ENCODE results near the gene ST8SIA5.
"Not testable (repeated sequence)": the region's sequence is repeated elsewhere in the genome, so short reads cannot be mapped to it uniquely, and the experiment has no call there.

Gene ST8SIA5, protein sequence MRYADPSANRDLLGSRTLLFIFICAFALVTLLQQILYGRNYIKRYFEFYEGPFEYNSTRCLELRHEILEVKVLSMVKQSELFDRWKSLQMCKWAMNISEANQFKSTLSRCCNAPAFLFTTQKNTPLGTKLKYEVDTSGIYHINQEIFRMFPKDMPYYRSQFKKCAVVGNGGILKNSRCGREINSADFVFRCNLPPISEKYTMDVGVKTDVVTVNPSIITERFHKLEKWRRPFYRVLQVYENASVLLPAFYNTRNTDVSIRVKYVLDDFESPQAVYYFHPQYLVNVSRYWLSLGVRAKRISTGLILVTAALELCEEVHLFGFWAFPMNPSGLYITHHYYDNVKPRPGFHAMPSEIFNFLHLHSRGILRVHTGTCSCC

DNA sequence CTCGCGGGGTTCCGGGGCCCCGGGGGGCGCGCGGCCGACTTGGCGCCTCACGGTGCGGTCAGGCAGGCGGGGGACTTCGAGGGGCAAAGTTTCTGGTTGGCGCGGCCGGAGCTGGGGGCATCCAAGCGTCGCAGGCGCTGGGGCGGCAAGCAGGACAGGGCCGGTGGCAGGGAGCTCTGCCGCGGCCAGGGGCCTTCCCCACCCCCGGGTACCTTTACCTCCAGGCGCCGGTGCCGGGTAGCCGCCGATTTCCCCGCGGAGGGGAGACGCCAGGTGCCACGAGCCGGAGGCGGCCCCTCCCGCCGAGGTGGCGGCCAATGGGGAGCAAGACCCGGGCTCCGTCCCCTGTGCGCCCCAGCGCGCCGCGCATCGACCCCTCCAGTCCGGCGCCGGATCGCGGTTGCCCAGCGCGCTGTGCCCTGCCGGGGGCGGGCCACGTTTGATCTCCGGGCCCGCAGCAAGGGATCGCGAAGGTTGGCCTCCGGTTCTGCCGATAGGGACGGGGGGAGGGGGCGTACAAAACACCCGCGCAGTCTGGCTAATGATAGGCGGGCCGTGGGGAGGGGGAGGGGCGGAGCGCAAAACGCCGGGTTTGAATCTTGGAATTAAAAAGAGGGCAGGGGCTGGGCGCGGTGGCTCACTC is at the start of gene ST8SIA5:
Gene ST8SIA5 (minus strand): TSS at position 495 of the 643 bp plus-strand sequence. CDS start 545 bp downstream, outside the sequence.
- Mint-ChIP-seq H3K27me3 (peaks cover 97% of the 10 kb centered on the region), H3K4me3 (peak within 1 kb of the TSS; percentile 76 to 79), H3K4me1 (peaks cover 41% of the 10 kb centered on the region), H3K27ac (no peak within 1 kb of the TSS), H3K9me3 (no peaks in the 10 kb centered on the region)
- ATAC-seq: peak; percentile 43
- no peak for DNase-seq

DNA sequence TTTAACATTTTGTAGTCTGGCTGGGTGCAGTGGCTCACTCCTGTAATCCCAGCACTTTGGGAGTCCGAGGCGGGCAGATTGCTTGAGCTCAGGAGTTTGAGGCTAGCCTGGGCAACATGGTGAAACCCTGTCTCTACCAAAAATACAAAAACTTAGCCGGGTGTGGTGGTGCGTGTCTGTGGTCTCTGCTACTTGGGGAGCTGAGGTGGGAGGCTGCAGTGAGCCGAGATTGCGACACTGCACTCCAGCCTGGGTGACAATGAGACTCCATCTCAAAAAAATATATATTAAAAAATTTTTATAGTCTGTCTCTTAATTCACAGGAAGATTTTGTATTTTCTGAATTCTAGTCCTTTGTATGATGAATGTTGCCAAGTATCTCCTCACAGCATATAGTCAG is 39.1 kb upstream of the ST8SIA5 start:
- not testable (repeated sequence) for H3K4me3 Mint-ChIP-seq, DNase-seq, H3K27me3 Mint-ChIP-seq, H3K27ac Mint-ChIP-seq, H3K4me1 Mint-ChIP-seq, H3K9me3 Mint-ChIP-seq, ATAC-seq

DNA sequence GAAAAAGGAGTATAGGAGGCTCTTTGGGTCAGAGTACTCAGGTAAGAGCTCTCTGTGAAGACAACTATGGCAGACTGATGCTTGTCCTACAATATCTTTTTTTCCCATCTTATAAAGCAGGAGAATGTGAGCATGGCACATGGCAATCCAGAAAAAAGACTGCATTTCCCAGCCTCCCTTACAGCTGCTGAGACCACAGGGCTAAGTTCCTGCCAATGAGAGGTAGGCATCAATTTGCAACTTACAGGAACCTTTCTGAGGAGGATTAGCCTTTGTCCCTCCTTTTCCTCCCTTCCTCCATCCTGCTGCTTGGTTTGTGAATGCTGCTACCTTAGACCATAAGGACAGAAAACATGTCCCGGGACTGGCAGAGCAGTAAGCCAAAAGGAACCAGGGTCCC is 37.8 kb upstream of the ST8SIA5 start:
- no peak for DNase-seq
- H3K4me3 Mint-ChIP-seq: no peak overlapping the region
- peaks cover 0 to 10% of the 10 kb centered on the region in 2 donors for H3K9me3 Mint-ChIP-seq

DNA sequence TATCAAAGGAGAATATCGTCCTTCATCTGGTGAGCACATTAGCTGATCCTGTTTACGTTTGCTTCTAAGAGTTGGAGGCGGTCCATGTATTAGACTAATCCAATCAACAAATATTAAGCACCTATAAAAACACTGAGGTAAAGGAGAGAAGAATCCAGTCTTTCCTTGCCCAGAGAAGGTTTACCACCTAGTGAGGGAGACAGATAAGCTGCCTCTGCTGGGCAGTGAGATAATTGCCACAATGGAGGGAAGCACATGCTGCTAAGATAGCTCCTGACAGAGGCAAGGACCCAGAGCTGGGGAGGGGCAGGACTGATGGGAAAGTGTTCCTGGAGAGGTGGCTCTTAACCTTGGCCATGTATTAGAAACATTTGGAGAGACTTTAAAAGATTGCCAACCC is 36.7 kb upstream of the ST8SIA5 start:
- Mint-ChIP-seq H3K4me1 (no peaks in the 10 kb centered on the region), H3K27ac (no peak overlapping the region), H3K4me3 (no peak overlapping the region), H3K9me3 (peaks cover 0 to 10% of the 10 kb centered on the region in 2 donors), H3K27me3 (no peaks in the 10 kb centered on the region)
- ATAC-seq (no peak), DNase-seq (no peak)

More for the DNA sequence above, 37.8 kb upstream of the ST8SIA5 start:
- H3K4me1 Mint-ChIP-seq: no peaks in the 10 kb centered on the region
- H3K27me3 Mint-ChIP-seq: no peaks in the 10 kb centered on the region
- H3K27ac Mint-ChIP-seq: peak overlapping the region in 1 of 2 donors; percentile 28
- no peak for ATAC-seq

DNA sequence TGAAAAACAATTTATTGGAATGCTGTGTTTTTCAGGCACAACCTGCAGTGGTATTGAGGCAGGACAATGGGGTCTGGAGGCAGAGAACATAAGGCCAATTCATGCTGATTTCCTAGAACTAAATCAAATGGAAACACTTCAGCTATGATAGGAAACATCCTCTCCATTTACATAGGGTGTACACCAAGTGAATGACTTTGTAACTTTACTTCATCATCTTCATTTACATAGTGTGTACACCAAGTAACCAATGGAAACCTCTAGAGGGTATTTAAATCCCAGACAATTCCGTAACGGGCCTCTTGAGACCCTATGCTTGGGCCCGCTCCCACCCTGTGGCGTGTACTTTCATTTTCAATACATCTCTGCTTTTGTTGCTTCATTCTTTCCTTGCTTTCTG is 32.2 kb upstream of the ST8SIA5 start:
- DNase-seq (no peak), ATAC-seq (no peak)
- no peak overlapping the region for H3K4me3 Mint-ChIP-seq
- H3K27me3 Mint-ChIP-seq: no peaks in the 10 kb centered on the region
- no peaks in the 10 kb centered on the region for H3K4me1 Mint-ChIP-seq
- no peak overlapping the region for H3K27ac Mint-ChIP-seq
- peaks cover 5 to 10% of the 10 kb centered on the region in 2 donors for H3K9me3 Mint-ChIP-seq

DNA sequence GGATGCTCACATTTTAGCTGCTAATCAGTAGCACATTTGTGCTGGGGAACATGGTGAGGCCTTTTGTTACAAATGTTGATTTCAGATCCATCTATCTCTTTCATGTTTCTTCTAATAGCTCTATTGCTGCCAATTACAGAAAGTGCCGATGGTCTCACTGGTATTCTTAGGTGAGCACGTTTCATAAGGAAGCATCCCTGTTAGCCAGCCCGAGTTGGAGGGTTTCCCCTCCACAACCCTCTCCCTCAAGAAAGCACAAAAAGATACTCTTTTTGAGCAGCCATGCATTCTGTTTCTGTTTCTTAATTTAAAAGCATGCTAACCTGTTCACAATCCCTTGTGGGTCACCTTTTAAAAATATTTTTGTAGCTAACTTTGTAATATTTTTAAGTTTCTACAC is 30.8 kb upstream of the ST8SIA5 start:
- Mint-ChIP-seq H3K4me1 (no peaks in the 10 kb centered on the region), H3K27me3 (no peaks in the 10 kb centered on the region), H3K9me3 (peaks cover 5 to 10% of the 10 kb centered on the region in 2 donors), H3K4me3 (no peak overlapping the region), H3K27ac (no peak overlapping the region)
- no peak for DNase-seq
- ATAC-seq: no peak

DNA sequence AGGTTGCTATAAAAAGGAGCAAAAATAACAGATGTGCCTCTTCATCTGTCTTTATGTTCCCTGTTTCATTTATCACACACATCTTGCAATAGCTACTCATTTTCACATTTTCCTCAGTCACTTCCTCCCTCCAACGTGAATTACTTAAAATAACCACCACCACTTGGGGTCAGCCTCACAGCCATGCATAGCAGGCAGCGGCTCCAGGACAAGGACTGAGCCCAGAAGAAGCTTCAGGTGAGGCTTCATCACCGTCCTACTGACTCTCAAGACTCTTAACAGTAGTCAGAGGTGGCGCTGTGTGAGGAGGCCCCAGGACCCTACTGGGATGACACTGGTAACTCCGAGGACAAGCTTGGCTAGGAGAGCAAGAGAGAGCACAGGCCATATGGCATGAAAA is 15.5 kb upstream of the ST8SIA5 start:
- Mint-ChIP-seq H3K4me1 (peaks cover 9% of the 10 kb centered on the region), H3K4me3 (no peak overlapping the region), H3K27ac (no peak overlapping the region), H3K27me3 (peaks cover 18% of the 10 kb centered on the region), H3K9me3 (no peaks in the 10 kb centered on the region)
- DNase-seq: no peak
- peak; percentile 15 for ATAC-seq

DNA sequence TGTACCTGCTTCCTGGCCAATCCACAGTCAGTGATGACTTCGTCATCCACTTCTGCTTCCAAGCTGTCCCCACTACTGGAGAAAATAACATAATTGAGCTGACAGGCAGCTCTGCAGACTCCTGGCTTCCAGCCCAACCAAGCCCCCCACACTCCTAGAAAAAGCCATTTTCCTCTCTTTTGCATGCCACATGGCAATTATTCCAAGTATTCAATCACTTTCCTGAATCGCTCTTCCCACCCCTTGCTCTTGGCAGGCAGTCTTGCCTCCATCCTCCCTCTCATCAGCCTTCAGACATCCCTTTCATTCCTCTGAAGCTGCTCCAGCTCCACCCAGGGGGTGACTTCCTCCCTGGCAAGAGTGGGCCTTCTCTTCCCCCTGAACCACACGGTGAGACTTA is 14.3 kb upstream of the ST8SIA5 start:
- peak overlapping the region in 1 of 2 donors; percentile 5 for H3K27ac Mint-ChIP-seq
- H3K4me3 Mint-ChIP-seq: no peak overlapping the region
- H3K27me3 Mint-ChIP-seq: peaks cover 24% of the 10 kb centered on the region
- H3K4me1 Mint-ChIP-seq: peaks cover 9% of the 10 kb centered on the region
- no peak for DNase-seq
- ATAC-seq: no peak
- H3K9me3 Mint-ChIP-seq: no peaks in the 10 kb centered on the region

DNA sequence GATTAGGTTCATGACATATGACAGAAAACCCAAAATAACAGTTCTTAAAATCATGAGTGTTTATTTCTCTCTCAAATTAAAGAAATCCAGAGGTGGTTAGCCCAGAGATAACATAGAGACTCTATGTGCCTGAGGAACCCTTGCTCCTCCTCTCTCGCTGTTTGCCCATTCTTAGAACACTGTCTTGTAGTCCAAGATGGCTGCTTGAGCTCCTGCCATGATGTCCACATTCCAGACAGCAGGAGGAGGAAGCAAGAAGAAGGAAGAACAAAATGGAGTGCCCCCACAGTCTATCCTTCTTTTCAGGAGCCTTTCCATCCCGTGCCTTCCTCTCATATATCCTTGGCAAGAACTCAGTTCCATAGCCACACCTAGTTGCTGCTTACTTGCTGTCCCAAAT is 13.9 kb upstream of the ST8SIA5 start:
- Mint-ChIP-seq H3K4me1 (peaks cover 9% of the 10 kb centered on the region), H3K9me3 (no peaks in the 10 kb centered on the region), H3K4me3 (no peak overlapping the region), H3K27me3 (peaks cover 26% of the 10 kb centered on the region), H3K27ac (no peak overlapping the region)
- ATAC-seq (no peak), DNase-seq (no peak)

DNA sequence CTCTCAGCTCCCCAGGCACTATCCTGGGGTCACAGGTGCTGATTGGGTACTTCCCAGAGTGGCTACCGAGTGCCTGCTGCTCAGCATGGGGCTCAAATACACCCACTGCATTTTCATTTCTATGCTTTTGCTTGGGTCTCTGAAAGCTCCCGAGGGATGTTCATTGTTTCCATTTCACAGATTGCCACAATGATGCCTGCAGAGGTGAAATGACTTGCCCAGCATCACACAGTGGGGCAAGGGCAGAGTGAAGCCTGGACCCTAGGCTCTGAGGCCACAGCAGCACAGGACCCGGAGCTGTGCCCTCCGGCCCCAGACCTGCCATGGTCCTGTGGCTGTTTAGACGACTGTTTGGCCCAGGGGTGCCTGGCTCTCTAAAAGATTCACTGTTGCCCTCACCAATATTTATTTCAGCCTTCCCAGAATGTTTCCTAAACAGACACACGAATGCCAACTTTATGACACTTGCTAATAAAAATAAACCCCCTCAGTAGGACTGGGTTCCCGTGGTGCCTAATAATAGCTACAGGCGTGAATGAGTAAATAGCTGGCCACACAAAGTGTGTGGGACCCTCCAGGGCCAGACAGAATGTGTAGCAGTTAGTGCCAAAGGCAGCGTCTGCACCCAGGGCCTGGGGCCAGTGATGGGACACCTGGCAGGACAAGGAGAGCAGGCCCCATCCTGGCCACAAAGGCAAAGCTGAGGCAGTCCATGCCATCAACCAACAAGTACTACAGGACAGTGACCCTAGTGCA is 11.5 kb upstream of the ST8SIA5 start:
- Mint-ChIP-seq H3K4me3 (no peak overlapping the region), H3K9me3 (no peaks in the 10 kb centered on the region), H3K27ac (no peak overlapping the region), H3K27me3 (peaks cover 50% of the 10 kb centered on the region), H3K4me1 (peaks cover 9% of the 10 kb centered on the region)
- DNase-seq (no peak), ATAC-seq (no peak)

DNA sequence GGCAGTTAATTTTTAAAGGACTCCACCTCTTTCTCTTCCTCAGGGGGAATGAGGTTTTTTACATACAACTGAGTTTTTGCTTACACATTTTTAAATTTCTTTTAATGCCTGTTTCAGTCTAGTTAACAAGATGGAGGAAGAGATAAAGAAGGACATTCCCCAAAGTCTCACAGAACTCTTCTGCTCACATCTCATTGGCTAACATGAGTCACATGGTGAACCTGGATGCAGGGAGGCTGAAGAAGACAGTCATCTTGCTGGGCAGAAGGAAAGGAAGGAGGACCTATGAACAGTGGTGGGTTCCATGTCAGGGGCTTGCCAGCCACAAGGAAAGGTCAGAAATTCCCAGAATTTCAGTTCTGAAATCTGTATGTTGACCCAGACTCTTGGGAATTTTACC is 10.4 kb upstream of the ST8SIA5 start:
- ATAC-seq (no peak), DNase-seq (no peak)
- no peak overlapping the region for H3K27ac Mint-ChIP-seq
- peaks cover 61% of the 10 kb centered on the region for H3K27me3 Mint-ChIP-seq
- H3K4me1 Mint-ChIP-seq: peaks cover 9% of the 10 kb centered on the region
- H3K9me3 Mint-ChIP-seq: no peaks in the 10 kb centered on the region
- no peak overlapping the region for H3K4me3 Mint-ChIP-seq

DNA sequence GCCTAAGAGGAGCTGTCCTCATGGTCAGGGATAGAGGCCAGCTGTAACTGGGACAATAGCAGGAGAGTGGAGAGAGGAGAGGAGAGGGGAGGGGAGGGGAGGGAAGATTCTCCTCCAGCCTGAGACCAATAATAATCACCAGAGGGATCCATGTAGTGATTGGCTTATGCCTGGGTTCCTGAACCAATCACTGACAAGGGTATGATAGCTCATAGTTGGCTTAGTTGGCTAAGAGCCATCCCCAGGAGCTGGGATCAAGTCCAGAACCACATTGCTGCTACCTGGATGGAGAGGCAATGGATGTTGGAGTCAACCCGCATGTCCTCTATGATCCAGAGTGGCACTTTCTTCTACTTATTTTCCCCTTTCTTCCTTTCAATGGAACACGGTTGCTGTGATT is 7.7 kb upstream of the ST8SIA5 start:
- Mint-ChIP-seq H3K9me3 (no peaks in the 10 kb centered on the region), H3K4me3 (no peak overlapping the region), H3K4me1 (peaks cover 2% of the 10 kb centered on the region), H3K27ac (no peak overlapping the region), H3K27me3 (peaks cover 78% of the 10 kb centered on the region)
- DNase-seq (no peak), ATAC-seq (no peak)

DNA sequence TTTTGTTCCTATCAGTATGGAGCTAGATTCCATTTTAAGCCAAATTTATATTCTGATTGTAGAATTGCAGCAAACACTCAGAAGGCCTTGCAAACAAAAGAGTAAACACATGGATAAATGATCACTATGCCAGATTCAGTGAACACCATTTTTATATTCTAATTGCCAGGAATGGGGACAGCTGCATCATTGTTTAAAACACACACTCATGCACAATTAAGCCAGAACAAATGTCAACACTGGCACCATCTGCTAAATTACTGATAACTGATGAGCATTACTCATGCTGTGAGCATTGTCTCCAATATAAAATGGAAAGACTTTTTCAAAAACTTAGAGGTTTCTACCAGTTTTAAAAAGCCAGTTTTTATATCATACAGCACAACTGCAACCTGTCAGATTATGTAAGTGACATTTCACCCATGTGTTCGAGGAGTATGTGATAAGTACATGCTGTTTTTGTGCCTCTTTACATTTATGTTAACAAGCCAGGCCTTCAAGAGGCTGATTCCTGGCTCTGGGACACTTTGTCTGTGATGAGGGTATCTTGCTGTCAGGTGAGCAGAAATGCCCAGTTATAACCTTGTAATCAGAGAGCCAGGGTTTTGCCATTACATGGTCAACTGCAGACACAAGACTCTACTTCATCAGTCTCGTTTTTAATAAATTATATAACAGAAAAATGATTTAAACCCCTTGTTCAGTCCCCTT is 4.4 kb upstream of the ST8SIA5 start:
- Mint-ChIP-seq H3K9me3 (no peaks in the 10 kb centered on the region), H3K27me3 (peaks cover 94% of the 10 kb centered on the region), H3K27ac (no peak overlapping the region), H3K4me1 (peaks cover 14% of the 10 kb centered on the region), H3K4me3 (no peak overlapping the region)
- DNase-seq (no peak), ATAC-seq (no peak)

DNA sequence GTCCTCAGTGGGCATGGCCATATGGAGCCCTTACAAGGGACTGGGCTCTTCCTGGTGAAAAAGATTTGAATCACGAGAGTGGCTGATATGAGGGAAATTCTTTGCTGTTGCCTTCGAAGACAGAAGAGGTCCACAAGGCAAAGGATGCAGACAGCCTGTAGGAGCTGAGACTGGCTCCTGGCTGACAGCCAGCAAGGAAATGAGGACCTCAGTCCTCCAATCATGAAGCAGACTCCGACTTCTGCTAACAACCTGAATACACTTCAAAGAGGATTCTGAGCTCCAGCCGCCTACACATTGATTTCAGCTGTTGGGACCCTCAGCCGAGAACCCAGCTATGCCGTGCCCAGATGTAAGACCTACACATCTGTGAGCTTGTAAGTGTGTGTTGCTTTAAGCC is 3.0 kb upstream of the ST8SIA5 start:
- ATAC-seq: no peak
- no peak overlapping the region for H3K4me3 Mint-ChIP-seq
- DNase-seq: no peak

DNA sequence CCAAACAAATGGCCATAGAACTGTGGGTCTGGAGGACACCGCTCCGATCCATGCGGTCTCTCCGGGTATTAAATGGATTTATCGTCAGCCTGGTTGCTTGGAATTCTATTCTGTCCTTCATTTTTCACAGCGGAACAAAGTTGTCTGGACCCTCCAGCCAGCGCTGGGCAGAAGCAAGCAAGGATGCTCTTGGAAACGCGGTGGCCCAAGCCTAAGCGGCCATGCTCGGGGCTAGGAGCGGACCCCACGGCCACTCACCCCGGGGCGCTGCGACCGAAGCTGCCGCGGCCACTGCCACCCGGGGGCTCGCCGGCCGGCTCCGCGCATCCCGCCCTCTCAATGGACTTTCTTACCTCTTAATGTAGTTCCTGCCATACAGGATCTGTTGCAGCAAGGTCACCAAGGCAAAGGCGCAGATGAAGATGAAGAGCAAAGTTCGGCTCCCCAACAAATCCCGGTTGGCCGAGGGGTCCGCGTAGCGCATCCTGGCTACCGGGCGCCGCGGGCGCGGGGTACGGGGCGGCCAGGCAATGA is 761 bp downstream of the ST8SIA5 start:
- peak overlapping the region; percentile 45 to 57 for H3K4me3 Mint-ChIP-seq
- H3K27me3 Mint-ChIP-seq: peaks cover 94% of the 10 kb centered on the region
- H3K9me3 Mint-ChIP-seq: no peaks in the 10 kb centered on the region
- no peak overlapping the region for H3K27ac Mint-ChIP-seq
- DNase-seq: no peak
- ATAC-seq: no peak
- H3K4me1 Mint-ChIP-seq: peaks cover 41% of the 10 kb centered on the region

More for the DNA sequence above, 3.0 kb upstream of the ST8SIA5 start:
- Mint-ChIP-seq H3K27ac (no peak overlapping the region), H3K27me3 (peaks cover 97% of the 10 kb centered on the region), H3K9me3 (no peaks in the 10 kb centered on the region), H3K4me1 (peaks cover 27% of the 10 kb centered on the region)
